ENCODE measurements around the gene RIMBP2.

RIMBP2 gene

GRCh38 chr12:130664772-130665171 is 51.3 kb downstream of the RIMBP2 start:
- no peak for TF ChIP-seq CTCF (IDR thresholded peaks at IDR 0.05)

GRCh38 chr12:130664252-130664651 is 51.8 kb downstream of the RIMBP2 start:
- no peak for TF ChIP-seq CTCF (IDR thresholded peaks at IDR 0.05)

- no peak for TF ChIP-seq CTCF (IDR thresholded peaks at IDR 0.05)
Observed at GRCh38 chr12:130663514-130663913, 52.6 kb downstream of the RIMBP2 start.

GRCh38 chr12:130661486-130662255 is 54.4 kb downstream of the RIMBP2 start:
- no peak for TF ChIP-seq CTCF (IDR thresholded peaks at IDR 0.05)

- no peak for TF ChIP-seq CTCF (IDR thresholded peaks at IDR 0.05)
Observed at GRCh38 chr12:130661059-130661458, 55.0 kb downstream of the RIMBP2 start.

- no peak for TF ChIP-seq CTCF (IDR thresholded peaks at IDR 0.05)
Observed at GRCh38 chr12:130658145-130658911, 57.8 kb downstream of the RIMBP2 start.

GRCh38 chr12:130656411-130656810 is 59.7 kb downstream of the RIMBP2 start:
- no peak for TF ChIP-seq CTCF (IDR thresholded peaks at IDR 0.05)

Measured in LNCAP (cell line).